Measurements from ENCODE around the gene ATP2C1. TPM values are rescaled to one million over a fixed set of nuclear protein-coding genes. Genes with fewer than 3 reads are reported as not detected.

ATP2C1 gene
- total and polyA plus RNA-seq, 9 of the 15 experiments (the other 6 are each of a cell fraction or from before 2014, with no cell fraction given): 10.0 to 53.5 (median 27.9) TPM

DNA sequence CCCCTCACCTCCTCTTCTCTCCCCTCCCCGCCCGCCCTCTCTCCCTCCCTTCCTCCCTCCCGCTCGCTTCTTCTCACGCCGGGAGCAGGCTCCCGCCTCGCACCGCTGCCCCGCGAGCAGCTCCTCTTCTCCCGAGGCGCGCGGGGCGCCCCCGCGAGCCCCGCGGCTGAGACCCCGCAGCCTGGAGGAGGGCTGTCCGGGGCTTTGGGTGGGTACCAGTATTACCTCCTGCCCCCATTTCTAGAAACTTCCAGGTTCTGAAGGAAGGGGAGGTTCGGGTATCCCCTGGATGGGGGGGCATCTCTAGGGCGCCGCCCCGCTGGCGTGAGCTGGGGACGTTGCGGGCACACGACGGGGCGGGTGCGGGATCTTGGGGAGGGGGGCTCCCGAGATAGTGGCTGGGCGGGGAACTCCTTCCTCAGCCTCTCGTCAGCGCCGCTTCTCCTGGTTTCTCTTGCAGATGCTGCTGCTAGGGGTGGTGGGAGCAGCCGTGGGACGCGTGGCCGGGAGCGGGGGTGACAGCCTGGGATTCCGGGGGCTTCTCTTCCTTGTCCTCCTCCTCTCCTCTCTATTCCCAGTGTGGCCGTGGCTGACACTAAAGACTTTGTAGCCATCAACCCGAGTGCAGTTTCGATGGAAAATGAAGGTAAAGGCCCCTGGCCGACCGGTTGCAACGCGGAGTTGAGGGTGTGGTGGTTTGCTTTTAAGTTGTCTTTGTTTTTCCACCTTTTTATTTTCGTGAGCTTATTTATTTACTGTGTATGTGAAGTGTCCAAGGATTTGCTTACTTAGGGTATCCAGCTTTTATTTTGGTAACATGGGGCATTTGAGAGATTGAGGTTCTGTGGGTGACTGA, 474 bp downstream of the ATP2C1 start (continued):
- TF ChIP-seq, protein P1, sequence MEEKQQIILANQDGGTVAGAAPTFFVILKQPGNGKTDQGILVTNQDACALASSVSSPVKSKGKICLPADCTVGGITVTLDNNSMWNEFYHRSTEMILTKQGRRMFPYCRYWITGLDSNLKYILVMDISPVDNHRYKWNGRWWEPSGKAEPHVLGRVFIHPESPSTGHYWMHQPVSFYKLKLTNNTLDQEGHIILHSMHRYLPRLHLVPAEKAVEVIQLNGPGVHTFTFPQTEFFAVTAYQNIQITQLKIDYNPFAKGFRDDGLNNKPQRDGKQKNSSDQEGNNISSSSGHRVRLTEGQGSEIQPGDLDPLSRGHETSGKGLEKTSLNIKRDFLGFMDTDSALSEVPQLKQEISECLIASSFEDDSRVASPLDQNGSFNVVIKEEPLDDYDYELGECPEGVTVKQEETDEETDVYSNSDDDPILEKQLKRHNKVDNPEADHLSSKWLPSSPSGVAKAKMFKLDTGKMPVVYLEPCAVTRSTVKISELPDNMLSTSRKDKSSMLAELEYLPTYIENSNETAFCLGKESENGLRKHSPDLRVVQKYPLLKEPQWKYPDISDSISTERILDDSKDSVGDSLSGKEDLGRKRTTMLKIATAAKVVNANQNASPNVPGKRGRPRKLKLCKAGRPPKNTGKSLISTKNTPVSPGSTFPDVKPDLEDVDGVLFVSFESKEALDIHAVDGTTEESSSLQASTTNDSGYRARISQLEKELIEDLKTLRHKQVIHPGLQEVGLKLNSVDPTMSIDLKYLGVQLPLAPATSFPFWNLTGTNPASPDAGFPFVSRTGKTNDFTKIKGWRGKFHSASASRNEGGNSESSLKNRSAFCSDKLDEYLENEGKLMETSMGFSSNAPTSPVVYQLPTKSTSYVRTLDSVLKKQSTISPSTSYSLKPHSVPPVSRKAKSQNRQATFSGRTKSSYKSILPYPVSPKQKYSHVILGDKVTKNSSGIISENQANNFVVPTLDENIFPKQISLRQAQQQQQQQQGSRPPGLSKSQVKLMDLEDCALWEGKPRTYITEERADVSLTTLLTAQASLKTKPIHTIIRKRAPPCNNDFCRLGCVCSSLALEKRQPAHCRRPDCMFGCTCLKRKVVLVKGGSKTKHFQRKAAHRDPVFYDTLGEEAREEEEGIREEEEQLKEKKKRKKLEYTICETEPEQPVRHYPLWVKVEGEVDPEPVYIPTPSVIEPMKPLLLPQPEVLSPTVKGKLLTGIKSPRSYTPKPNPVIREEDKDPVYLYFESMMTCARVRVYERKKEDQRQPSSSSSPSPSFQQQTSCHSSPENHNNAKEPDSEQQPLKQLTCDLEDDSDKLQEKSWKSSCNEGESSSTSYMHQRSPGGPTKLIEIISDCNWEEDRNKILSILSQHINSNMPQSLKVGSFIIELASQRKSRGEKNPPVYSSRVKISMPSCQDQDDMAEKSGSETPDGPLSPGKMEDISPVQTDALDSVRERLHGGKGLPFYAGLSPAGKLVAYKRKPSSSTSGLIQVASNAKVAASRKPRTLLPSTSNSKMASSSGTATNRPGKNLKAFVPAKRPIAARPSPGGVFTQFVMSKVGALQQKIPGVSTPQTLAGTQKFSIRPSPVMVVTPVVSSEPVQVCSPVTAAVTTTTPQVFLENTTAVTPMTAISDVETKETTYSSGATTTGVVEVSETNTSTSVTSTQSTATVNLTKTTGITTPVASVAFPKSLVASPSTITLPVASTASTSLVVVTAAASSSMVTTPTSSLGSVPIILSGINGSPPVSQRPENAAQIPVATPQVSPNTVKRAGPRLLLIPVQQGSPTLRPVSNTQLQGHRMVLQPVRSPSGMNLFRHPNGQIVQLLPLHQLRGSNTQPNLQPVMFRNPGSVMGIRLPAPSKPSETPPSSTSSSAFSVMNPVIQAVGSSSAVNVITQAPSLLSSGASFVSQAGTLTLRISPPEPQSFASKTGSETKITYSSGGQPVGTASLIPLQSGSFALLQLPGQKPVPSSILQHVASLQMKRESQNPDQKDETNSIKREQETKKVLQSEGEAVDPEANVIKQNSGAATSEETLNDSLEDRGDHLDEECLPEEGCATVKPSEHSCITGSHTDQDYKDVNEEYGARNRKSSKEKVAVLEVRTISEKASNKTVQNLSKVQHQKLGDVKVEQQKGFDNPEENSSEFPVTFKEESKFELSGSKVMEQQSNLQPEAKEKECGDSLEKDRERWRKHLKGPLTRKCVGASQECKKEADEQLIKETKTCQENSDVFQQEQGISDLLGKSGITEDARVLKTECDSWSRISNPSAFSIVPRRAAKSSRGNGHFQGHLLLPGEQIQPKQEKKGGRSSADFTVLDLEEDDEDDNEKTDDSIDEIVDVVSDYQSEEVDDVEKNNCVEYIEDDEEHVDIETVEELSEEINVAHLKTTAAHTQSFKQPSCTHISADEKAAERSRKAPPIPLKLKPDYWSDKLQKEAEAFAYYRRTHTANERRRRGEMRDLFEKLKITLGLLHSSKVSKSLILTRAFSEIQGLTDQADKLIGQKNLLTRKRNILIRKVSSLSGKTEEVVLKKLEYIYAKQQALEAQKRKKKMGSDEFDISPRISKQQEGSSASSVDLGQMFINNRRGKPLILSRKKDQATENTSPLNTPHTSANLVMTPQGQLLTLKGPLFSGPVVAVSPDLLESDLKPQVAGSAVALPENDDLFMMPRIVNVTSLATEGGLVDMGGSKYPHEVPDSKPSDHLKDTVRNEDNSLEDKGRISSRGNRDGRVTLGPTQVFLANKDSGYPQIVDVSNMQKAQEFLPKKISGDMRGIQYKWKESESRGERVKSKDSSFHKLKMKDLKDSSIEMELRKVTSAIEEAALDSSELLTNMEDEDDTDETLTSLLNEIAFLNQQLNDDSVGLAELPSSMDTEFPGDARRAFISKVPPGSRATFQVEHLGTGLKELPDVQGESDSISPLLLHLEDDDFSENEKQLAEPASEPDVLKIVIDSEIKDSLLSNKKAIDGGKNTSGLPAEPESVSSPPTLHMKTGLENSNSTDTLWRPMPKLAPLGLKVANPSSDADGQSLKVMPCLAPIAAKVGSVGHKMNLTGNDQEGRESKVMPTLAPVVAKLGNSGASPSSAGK (IDR thresholded peaks at IDR 0.05): peak; percentile 28; the same call in 1 of the 2 replicates
